Activated CD8-positive, alpha-beta T cell treated with anti-CD3 and anti-CD28 coated beads, Interleukin-2, amount 10 ng/mL, durations not matched to agents 7 days and 5 days (primary cell): ENCODE measurements around the gene PSD. TPM values are rescaled to one million over a fixed set of nuclear protein-coding genes. Genes with fewer than 3 reads are reported as not detected.
A peak's percentile ranks its signal among the peaks of the same experiment; 100 is the strongest.

Experiments used
- ATAC-seq: fragments of 150-1000 bp; cut with Tn5 transposase; one replicate; pipeline ENCODE4 v1.10.0; 2021; ENCODE audit warnings: moderate library complexity
- CTCF ChIA-PET: fragments of 350-600 bp; sonication (Branson Sonifier 250); formaldehyde crosslinking; loops from one replicate; lab custom pipeline; 2021; ENCODE audit warnings: antibody characterized with exemption; lab: Charles Lee
- POLR2A ChIA-PET: fragments of 350-600 bp; sonication (Branson Sonifier 250); formaldehyde crosslinking; loops from one replicate; lab custom pipeline; 2021; ENCODE audit warnings: antibody characterized with exemption; lab: Charles Lee
- DNase-seq: peaks from one replicate; pipeline ENCODE4 v3.0.0-alpha.2; 2020
- H3K27ac Mint-ChIP-seq: one replicate; pipeline ENCODE4 v1.8.0; 2021; ENCODE audit warnings: mild to moderate bottlenecking, mixed read lengths
- H3K27me3 Mint-ChIP-seq: one replicate; pipeline ENCODE4 v1.8.0; 2021; ENCODE audit warnings: low read depth, mixed read lengths
- H3K36me3 Mint-ChIP-seq: one replicate; pipeline ENCODE4 v1.8.0; 2021; ENCODE audit warnings: low read depth, mixed read lengths
- H3K4me1 Mint-ChIP-seq: one replicate; pipeline ENCODE4 v1.8.0; 2021; ENCODE audit warnings: low read depth, mixed read lengths
- H3K4me3 Mint-ChIP-seq: one replicate; pipeline ENCODE4 v1.8.0; 2021; ENCODE audit warnings: mild to moderate bottlenecking, mixed read lengths
- H3K9me3 Mint-ChIP-seq: one replicate; pipeline ENCODE4 v1.8.0; 2022; ENCODE audit warnings: mixed read lengths; ENCODE audit not compliant: insufficient read depth
- microRNA-seq: library from miRNA; unstranded; fragments of <30 nt; microRNA quantifications from one replicate; pipeline ENCODE4 v1.2.0, GENCODE V29; 2022
- total RNA-seq, 2 experiments: library from RNA; stranded (reverse); gene quantifications; one replicate each; pipeline ENCODE4 v1.2.3, GENCODE V29; 2021

PSD gene
- total RNA-seq, 2 experiments from 2014 or later, result 0.92 to 1.6 TPM

- ChIA-PET CTCF (interaction anchor here (1.6 to 17.7 kb wide), 5 partner anchors 27 to 186 kb away, joined by 4 to 742 read pairs (median 6); partner anchors contain the start of gene ELOVL3), POLR2A (no interaction called here)
- peaks cover 39% of the 10 kb centered on the region for H3K36me3 Mint-ChIP-seq
- H3K4me3 Mint-ChIP-seq, result no peak overlapping the region
- ATAC-seq (no peak), DNase-seq (no peak)
- H3K27me3 Mint-ChIP-seq, result no peaks in the 10 kb centered on the region
- no peak overlapping the region for H3K27ac Mint-ChIP-seq
- no peaks in the 10 kb centered on the region for H3K9me3 Mint-ChIP-seq
- H3K4me1 Mint-ChIP-seq, result peaks cover 13% of the 10 kb centered on the region
Observed at GRCh38 chr10:102354451-102354850, 64.1 kb downstream of the PSD start.

Small RNA genes lying within 50 kb of the gene (microRNA-seq; reads per million reads assigned to microRNA genes)
- 30,759 reads per million, percentile 98 among the genes with 10 or more reads in this experiment for gene MIR146B

Other genes with a start within 250 kb of the PSD start
- not detected for gene ELOVL3, start 192.5 kb downstream of the PSD start, total RNA-seq
- not detected for gene PITX3, start 177.3 kb downstream of the PSD start, total RNA-seq
- gene GBF1, start 173.3 kb downstream of the PSD start, total RNA-seq, result 10 to 100 TPM; 39.8 to 42.9 TPM
- gene NFKB2, start 23.1 kb downstream of the PSD start, total RNA-seq, result 10 to 100 TPM; 52.7 to 56.6 TPM
- gene FBXL15, start 2.1 kb upstream of the PSD start, total RNA-seq, result 10 to 100 TPM; 12.7 to 13.8 TPM
- gene CUEDC2, start 13.8 kb upstream of the PSD start, total RNA-seq, result 10 to 100 TPM; 71.7 to 77.6 TPM
- gene C10orf95, start 32.8 kb upstream of the PSD start, total RNA-seq, result under 1 TPM in 1 of 2 experiments, not detected in 1; 0.32 TPM
- gene ACTR1A, start 83.9 kb upstream of the PSD start, total RNA-seq, result 10 to 100 TPM; 72.7 to 75.8 TPM
- 10 to 100 TPM; 10.6 to 12.0 TPM for gene SUFU, start 85.2 kb upstream of the PSD start, total RNA-seq
- gene TRIM8, start 225.7 kb upstream of the PSD start, total RNA-seq, result 10 to 100 TPM; 45.0 to 47.1 TPM